ENCODE data around the gene MAPK8.

Gene MAPK8

GRCh38 chr10:48478469-48478868 is 172.0 kb downstream of the MAPK8 start:
- H3K27ac ChIP-seq: no peak overlapping the region
- TF ChIP-seq CTCF (IDR thresholded peaks at IDR 0.05) (no peak), ZFX (IDR thresholded peaks at IDR 0.05; ENCODE audit: borderline replicate concordance) (no peak)

- TF ChIP-seq CTCF (IDR thresholded peaks at IDR 0.05) (no peak), ZFX (IDR thresholded peaks at IDR 0.05; ENCODE audit: borderline replicate concordance) (no peak)
- H3K27ac ChIP-seq: no peak overlapping the region
Measured at GRCh38 chr10:48478980-48479811, 172.7 kb downstream of the MAPK8 start.

- TF ChIP-seq CTCF (IDR thresholded peaks at IDR 0.05): no peak
- TF ChIP-seq ZFX (IDR thresholded peaks at IDR 0.05; ENCODE audit: borderline replicate concordance): no peak
- H3K27ac ChIP-seq: no peak overlapping the region
Measured at GRCh38 chr10:48480397-48481374, 174.2 kb downstream of the MAPK8 start.

- H3K27ac ChIP-seq: no peak overlapping the region
- TF ChIP-seq ZFX (IDR thresholded peaks at IDR 0.05; ENCODE audit: borderline replicate concordance) (no peak), CTCF (IDR thresholded peaks at IDR 0.05) (no peak)
Measured at GRCh38 chr10:48481385-48481784, 174.9 kb downstream of the MAPK8 start.

GRCh38 chr10:48482207-48482606 is 175.7 kb downstream of the MAPK8 start:
- H3K27ac ChIP-seq: no peak overlapping the region
- TF ChIP-seq CTCF (IDR thresholded peaks at IDR 0.05): no peak
- no peak for TF ChIP-seq ZFX (IDR thresholded peaks at IDR 0.05; ENCODE audit: borderline replicate concordance)

GRCh38 chr10:48484911-48485310 is 178.4 kb downstream of the MAPK8 start:
- H3K27ac ChIP-seq: no peak overlapping the region
- TF ChIP-seq CTCF (IDR thresholded peaks at IDR 0.05) (no peak), ZFX (IDR thresholded peaks at IDR 0.05; ENCODE audit: borderline replicate concordance) (no peak)

Data from 22Rv1 (cell line).